ENCODE measurements around the gene ATG14. TPM values are rescaled to one million over a fixed set of nuclear protein-coding genes. Genes with fewer than 3 reads are reported as not detected.

The ATG14 gene
- total RNA-seq, 2 donors from 2014 or later: 11.0 to 12.9 TPM

- H3K36me3 ChIP-seq (ENCODE audit: control insufficient read depth, insufficient read depth, low read length): peaks cover 80% of the 10 kb centered on the region
- Mint-ChIP-seq H3K36me3 (ENCODE audit: low read depth) (peaks cover 67% of the 10 kb centered on the region), H3K27me3 (ENCODE audit: insufficient read depth) (no peaks in the 10 kb centered on the region), H3K9me3 (no peaks in the 10 kb centered on the region), H3K4me1 (no peaks in the 10 kb centered on the region), H3K27ac (no peak overlapping the region), H3K4me3 (no peak overlapping the region)
- TF ChIP-seq, protein P1, sequence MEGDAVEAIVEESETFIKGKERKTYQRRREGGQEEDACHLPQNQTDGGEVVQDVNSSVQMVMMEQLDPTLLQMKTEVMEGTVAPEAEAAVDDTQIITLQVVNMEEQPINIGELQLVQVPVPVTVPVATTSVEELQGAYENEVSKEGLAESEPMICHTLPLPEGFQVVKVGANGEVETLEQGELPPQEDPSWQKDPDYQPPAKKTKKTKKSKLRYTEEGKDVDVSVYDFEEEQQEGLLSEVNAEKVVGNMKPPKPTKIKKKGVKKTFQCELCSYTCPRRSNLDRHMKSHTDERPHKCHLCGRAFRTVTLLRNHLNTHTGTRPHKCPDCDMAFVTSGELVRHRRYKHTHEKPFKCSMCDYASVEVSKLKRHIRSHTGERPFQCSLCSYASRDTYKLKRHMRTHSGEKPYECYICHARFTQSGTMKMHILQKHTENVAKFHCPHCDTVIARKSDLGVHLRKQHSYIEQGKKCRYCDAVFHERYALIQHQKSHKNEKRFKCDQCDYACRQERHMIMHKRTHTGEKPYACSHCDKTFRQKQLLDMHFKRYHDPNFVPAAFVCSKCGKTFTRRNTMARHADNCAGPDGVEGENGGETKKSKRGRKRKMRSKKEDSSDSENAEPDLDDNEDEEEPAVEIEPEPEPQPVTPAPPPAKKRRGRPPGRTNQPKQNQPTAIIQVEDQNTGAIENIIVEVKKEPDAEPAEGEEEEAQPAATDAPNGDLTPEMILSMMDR (conservative IDR thresholded peaks at IDR 0.05): no peak
- no peak overlapping the region for H3K4me3 ChIP-seq (ENCODE audit: low read length)
- WGBS, 2 experiments (ENCODE audit: insufficient coverage in 1 of 2, insufficient read length in 1 of 2): 99 to 100% methylated on average over 2 of the region's 2 CpGs
- H3K27me3 ChIP-seq (ENCODE audit: control insufficient read depth, insufficient read depth, low read length, poor library complexity, severe bottlenecking): no peaks in the 10 kb centered on the region
- H3K27ac ChIP-seq (ENCODE audit: low read depth, low read length): no peak overlapping the region
- DNase-seq: no peak
- H3K9me3 ChIP-seq (ENCODE audit: control insufficient read depth, low read length): no peaks in the 10 kb centered on the region
- H3K9ac ChIP-seq (ENCODE audit: extremely low read depth, low read length, poor library complexity, severe bottlenecking): no peak overlapping the region
- H3K4me1 ChIP-seq (ENCODE audit: control insufficient read depth, insufficient read depth, low read length): no peaks in the 10 kb centered on the region
Measured at GRCh38 chr14:55361190-55361589, 50.4 kb downstream of the ATG14 start.

DNA sequence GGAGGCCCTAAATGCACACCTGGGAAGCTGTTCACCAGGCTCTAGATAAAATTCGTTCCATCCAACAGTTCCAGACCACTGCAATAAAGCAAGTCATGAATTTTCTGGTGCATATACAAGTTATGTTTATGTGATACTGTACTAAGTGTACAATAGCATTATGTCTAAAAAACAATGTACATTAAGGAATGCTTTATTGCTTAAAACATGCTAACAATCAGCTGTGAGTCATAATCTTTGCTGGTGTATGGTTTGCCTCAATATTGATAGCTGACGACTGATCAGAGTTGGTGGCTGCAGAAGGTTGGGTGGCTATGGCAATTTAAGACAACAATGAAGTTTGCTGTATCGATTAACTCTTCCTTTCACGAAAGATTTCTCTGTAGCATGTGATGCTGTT is 52.3 kb downstream of the ATG14 start:
- Mint-ChIP-seq H3K9me3 (no peaks in the 10 kb centered on the region), H3K4me3 (no peak overlapping the region), H3K27me3 (ENCODE audit: insufficient read depth) (no peaks in the 10 kb centered on the region), H3K27ac (no peak overlapping the region), H3K36me3 (ENCODE audit: low read depth) (peaks cover 70% of the 10 kb centered on the region), H3K4me1 (peaks cover 2% of the 10 kb centered on the region)
- TF ChIP-seq, protein P1 (conservative IDR thresholded peaks at IDR 0.05): no peak
- no peak for DNase-seq
- Histone ChIP-seq H3K4me1 (ENCODE audit: control insufficient read depth, insufficient read depth, low read length) (no peaks in the 10 kb centered on the region), H3K9ac (ENCODE audit: extremely low read depth, low read length, poor library complexity, severe bottlenecking) (no peak overlapping the region), H3K27me3 (ENCODE audit: control insufficient read depth, insufficient read depth, low read length, poor library complexity, severe bottlenecking) (no peaks in the 10 kb centered on the region), H3K9me3 (ENCODE audit: control insufficient read depth, low read length) (no peaks in the 10 kb centered on the region), H3K36me3 (ENCODE audit: control insufficient read depth, insufficient read depth, low read length) (peaks cover 90% of the 10 kb centered on the region), H3K4me3 (ENCODE audit: low read length) (no peak overlapping the region), H3K27ac (ENCODE audit: low read depth, low read length) (no peak overlapping the region)
- WGBS, 2 experiments (ENCODE audit: insufficient coverage in 1 of 2, insufficient read length in 1 of 2): 96 to 100% methylated on average over 1 to 4 of the region's 4 CpGs

DNA sequence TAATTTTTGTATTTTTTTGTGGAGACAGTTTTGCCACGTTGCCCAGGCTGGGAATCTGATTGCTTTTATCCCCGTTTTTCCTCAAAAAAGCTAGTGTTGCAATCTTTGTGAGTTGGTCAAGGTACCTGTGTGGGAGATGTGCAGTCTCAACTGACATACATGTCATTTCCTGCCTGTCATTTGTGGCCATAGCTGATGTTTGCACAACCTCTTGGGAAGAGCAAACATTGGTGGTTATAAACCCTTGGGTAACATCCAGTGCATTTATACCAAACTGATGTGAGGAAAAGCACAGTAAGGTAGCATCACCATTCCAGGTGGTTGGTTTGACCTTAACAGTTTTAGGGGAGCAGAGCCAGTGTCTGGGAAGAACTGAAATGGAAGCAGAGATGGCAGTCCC is 54.7 kb downstream of the ATG14 start:
- Mint-ChIP-seq H3K27ac (no peak overlapping the region), H3K4me3 (no peak overlapping the region), H3K9me3 (no peaks in the 10 kb centered on the region), H3K27me3 (ENCODE audit: insufficient read depth) (no peaks in the 10 kb centered on the region), H3K4me1 (peaks cover 16% of the 10 kb centered on the region), H3K36me3 (ENCODE audit: low read depth) (peaks cover 59% of the 10 kb centered on the region)
- Histone ChIP-seq H3K4me1 (ENCODE audit: control insufficient read depth, insufficient read depth, low read length) (no peaks in the 10 kb centered on the region), H3K9ac (ENCODE audit: extremely low read depth, low read length, poor library complexity, severe bottlenecking) (no peak overlapping the region), H3K9me3 (ENCODE audit: control insufficient read depth, low read length) (no peaks in the 10 kb centered on the region), H3K4me3 (ENCODE audit: low read length) (no peak overlapping the region), H3K36me3 (ENCODE audit: control insufficient read depth, insufficient read depth, low read length) (peaks cover 86% of the 10 kb centered on the region), H3K27ac (ENCODE audit: low read depth, low read length) (no peak overlapping the region), H3K27me3 (ENCODE audit: control insufficient read depth, insufficient read depth, low read length, poor library complexity, severe bottlenecking) (no peaks in the 10 kb centered on the region)
- TF ChIP-seq, protein P1 (conservative IDR thresholded peaks at IDR 0.05): no peak
- 90 to 94% methylated on average over 2 of the region's 2 CpGs for WGBS, 2 experiments (ENCODE audit: insufficient coverage in 1 of 2, insufficient read length in 1 of 2)
- DNase-seq: no peak
